WTC11 (cell line): Measurements from ENCODE around the gene RPUSD3. TPM values are rescaled to one million over a fixed set of nuclear protein-coding genes. Genes with fewer than 3 reads are reported as not detected.

Source experiments
- ATAC-seq: fragments of 200-7000 bp; cut with Tn5 transposase; 2 replicates; pipeline ENCODE4 v1.10.0; 2021; ENCODE audit warnings: mild to moderate bottlenecking, moderate library complexity
- CTCF ChIA-PET: fragments of 300-600 bp; sonication (Branson Sonifier 250); formaldehyde crosslinking; loops from one replicate; lab custom pipeline; 2021; ENCODE audit warnings: antibody characterized with exemption; lab: Charles Lee
- POLR2A ChIA-PET: fragments of 350-600 bp; sonication (Branson Sonifier 250); formaldehyde crosslinking; loops from one replicate; lab custom pipeline; 2021; ENCODE audit warnings: antibody characterized with exemption; lab: Charles Lee
- DNase-seq: peaks from one replicate; pipeline ENCODE4 v3.0.0; 2021; ENCODE audit warnings: low spot score
- H3K27ac Mint-ChIP-seq: 2 replicates; pipeline ENCODE4 v1.8.0; 2021; ENCODE audit warnings: mixed read lengths
- H3K27me3 Mint-ChIP-seq: 2 replicates; pipeline ENCODE4 v1.8.0; 2021; ENCODE audit warnings: low read depth, mild to moderate bottlenecking, moderate library complexity, mixed read lengths
- H3K36me3 Mint-ChIP-seq: 2 replicates; pipeline ENCODE4 v1.8.0; 2021; ENCODE audit warnings: mixed read lengths
- H3K4me1 Mint-ChIP-seq: 2 replicates; pipeline ENCODE4 v1.8.0; 2022; ENCODE audit warnings: mixed read lengths
- H3K4me3 Mint-ChIP-seq: 2 replicates; pipeline ENCODE4 v1.8.0; 2021; ENCODE audit warnings: mild to moderate bottlenecking, moderate library complexity, mixed read lengths
- H3K9me3 Mint-ChIP-seq: 2 replicates; pipeline ENCODE4 v1.8.0; 2021; ENCODE audit warnings: mixed read lengths
- ARID4B ChIP-seq: sonication (generic); formaldehyde crosslinking; IDR thresholded peaks from 2 replicates; pipeline ENCODE4 v1.8.0; 2023; ENCODE audit warnings: missing genetic modification reagents, mild to moderate bottlenecking, borderline replicate concordance
- ATF1 ChIP-seq: sonication (generic); formaldehyde crosslinking; IDR thresholded peaks from 2 replicates; pipeline ENCODE4 v1.8.1; 2023; ENCODE audit warnings: mild to moderate bottlenecking, moderate library complexity, missing genetic modification reagents
- ATF2 ChIP-seq: sonication (generic); formaldehyde crosslinking; IDR thresholded peaks from 2 replicates; pipeline ENCODE4 v1.8.1; 2022; ENCODE audit warnings: low read depth, missing genetic modification reagents, borderline replicate concordance
- ATF3 ChIP-seq: sonication (generic); formaldehyde crosslinking; conservative IDR thresholded peaks from 2 replicates; pipeline ENCODE4 v1.8.1; 2022; ENCODE audit warnings: mild to moderate bottlenecking, missing genetic modification reagents
- E2F1 ChIP-seq: sonication (generic); formaldehyde crosslinking; IDR thresholded peaks from 2 replicates; pipeline ENCODE4 v1.8.0; 2022; ENCODE audit warnings: mild to moderate bottlenecking, missing genetic modification reagents
- EMX1 ChIP-seq: fragments of 250-450 bp; sonication (Bioruptor Pico); IDR thresholded peaks from 2 replicates; pipeline ENCODE4 v1.8.0; 2021; ENCODE audit warnings: mild to moderate bottlenecking
- ESRRA ChIP-seq: sonication (generic); formaldehyde crosslinking; IDR thresholded peaks from 2 replicates; pipeline ENCODE4 v1.8.1; 2022; ENCODE audit warnings: mild to moderate bottlenecking, missing genetic modification reagents, borderline replicate concordance
- JAZF1 ChIP-seq: fragments of 250-450 bp; sonication (Bioruptor Pico); IDR thresholded peaks from 2 replicates; pipeline ENCODE4 v1.9.0; 2021; ENCODE audit warnings: moderate library complexity, mild to moderate bottlenecking, inconsistent platforms
- ZNF532 ChIP-seq: fragments of 250-450 bp; sonication (Bioruptor Pico); IDR thresholded peaks from 2 replicates; pipeline ENCODE4 v1.9.0; 2021; ENCODE audit warnings: mild to moderate bottlenecking, borderline replicate concordance
- total RNA-seq: library from RNA; stranded (reverse); gene quantifications from 3 replicates; pipeline ENCODE4 v1.2.3, GENCODE V29; 2021
- TF ChIP-seq, protein P1 (sequence below): sonication (generic); formaldehyde crosslinking; IDR thresholded peaks from 2 replicates; pipeline ENCODE4 v1.8.0; 2022; ENCODE audit warnings: mild to moderate bottlenecking, missing genetic modification reagents
- TF ChIP-seq, protein P2 (sequence below): fragments of 250-450 bp; sonication (Bioruptor Pico); IDR thresholded peaks from 2 replicates; pipeline ENCODE4 v1.9.0; 2021; ENCODE audit warnings: mild to moderate bottlenecking
- TF ChIP-seq, protein P3 (sequence below): sonication (generic); formaldehyde crosslinking; IDR thresholded peaks from 2 replicates; pipeline ENCODE4 v1.8.0; 2022; ENCODE audit warnings: mild to moderate bottlenecking, missing genetic modification reagents
- TF ChIP-seq, protein P4 (sequence below): sonication (generic); formaldehyde crosslinking; IDR thresholded peaks from 2 replicates; pipeline ENCODE4 v1.8.0; 2023; ENCODE audit warnings: missing genetic modification reagents

The RPUSD3 gene
- total RNA-seq, 1 experiment from 2014 or later: 95.5 TPM

DNA sequence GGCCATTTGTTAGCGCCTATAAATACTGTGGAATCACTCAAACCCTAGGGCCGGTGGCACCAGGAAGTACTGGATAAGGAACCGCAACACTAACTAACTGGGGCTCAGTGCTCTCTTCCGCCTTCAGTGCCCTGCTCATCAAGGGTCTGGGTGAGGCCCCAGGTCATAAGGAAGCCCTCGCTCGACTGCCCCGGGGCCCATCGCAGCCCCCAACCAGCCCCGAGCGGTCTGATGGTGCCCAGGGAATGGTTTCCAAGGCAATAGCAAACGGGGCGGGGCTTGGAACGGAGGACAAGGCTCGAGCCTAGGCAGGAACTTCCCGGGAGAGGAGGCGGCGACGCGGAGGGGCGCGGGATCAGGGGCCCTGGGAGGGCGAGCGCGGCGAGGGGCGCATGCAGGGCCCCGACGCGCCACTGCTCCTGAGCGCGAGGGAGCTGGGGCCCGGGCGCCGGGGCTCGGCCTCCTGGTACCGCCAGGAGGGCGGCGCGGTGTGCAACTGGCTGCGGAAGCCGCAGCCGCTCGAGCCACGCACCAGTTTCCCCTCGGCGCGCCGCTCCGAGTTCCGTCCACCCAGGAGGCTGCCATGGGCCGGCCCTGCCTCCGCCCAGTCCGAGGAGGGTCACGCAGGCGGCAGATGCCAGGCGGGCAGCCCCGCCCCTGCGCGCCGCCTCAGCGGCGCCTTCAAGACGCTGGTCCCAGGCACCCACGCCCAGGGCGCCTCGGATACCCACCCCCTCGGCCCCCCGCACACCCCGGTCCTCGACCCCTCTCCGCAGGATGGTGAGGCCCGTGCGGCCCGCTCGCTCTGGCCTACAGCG, 34.0 kb downstream of the RPUSD3 start, which contains the start of gene TTLL3 (continued):
- TF ChIP-seq ZNF532 (CRISPR knock-in tag) (peak; percentile 52; the same call in 1 of the 2 replicates), EMX1 (CRISPR knock-in tag) (0 out of 2 replicates have a peak, but pooled peaks have one; percentile 68), ARID4B (CRISPR knock-in tag) (0 out of 2 replicates have a peak, but pooled peaks have one; percentile 51), JAZF1 (CRISPR knock-in tag) (no peak)
- TF ChIP-seq, protein P1, sequence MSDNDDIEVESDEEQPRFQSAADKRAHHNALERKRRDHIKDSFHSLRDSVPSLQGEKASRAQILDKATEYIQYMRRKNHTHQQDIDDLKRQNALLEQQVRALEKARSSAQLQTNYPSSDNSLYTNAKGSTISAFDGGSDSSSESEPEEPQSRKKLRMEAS (CRISPR knock-in tag): peak; percentile 51; the same call in 1 of the 2 replicates

- CTCF ChIA-PET: interaction anchor here (1.0 to 2.1 kb wide), 6 partner anchors 16 to 137 kb away, joined by 3 to 13 read pairs (median 4); partner anchors contain the start of genes ARPC4 and CRELD1
- Mint-ChIP-seq H3K9me3 (no peaks in the 10 kb centered on the region), H3K4me1 (peaks cover 23% of the 10 kb centered on the region), H3K4me3 (peak overlapping the region; percentile 71), H3K27ac (peak overlapping the region; percentile 85), H3K36me3 (peaks cover 10% of the 10 kb centered on the region), H3K27me3 (peaks cover 17% of the 10 kb centered on the region)
- DNase-seq (no peak), ATAC-seq (peak; percentile 2; the same call in 1 of the 2 replicates)
- POLR2A ChIA-PET: no interaction called here
- no peak for TF ChIP-seq ATF3 (CRISPR knock-in tag)
- TF ChIP-seq, protein P2, sequence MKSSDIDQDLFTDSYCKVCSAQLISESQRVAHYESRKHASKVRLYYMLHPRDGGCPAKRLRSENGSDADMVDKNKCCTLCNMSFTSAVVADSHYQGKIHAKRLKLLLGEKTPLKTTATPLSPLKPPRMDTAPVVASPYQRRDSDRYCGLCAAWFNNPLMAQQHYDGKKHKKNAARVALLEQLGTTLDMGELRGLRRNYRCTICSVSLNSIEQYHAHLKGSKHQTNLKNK (CRISPR knock-in tag): no peak
- TF ChIP-seq E2F1 (CRISPR knock-in tag): no peak
- no peak for TF ChIP-seq ESRRA (CRISPR knock-in tag)
- TF ChIP-seq JAZF1 (CRISPR knock-in tag): no peak
- TF ChIP-seq, protein P3, sequence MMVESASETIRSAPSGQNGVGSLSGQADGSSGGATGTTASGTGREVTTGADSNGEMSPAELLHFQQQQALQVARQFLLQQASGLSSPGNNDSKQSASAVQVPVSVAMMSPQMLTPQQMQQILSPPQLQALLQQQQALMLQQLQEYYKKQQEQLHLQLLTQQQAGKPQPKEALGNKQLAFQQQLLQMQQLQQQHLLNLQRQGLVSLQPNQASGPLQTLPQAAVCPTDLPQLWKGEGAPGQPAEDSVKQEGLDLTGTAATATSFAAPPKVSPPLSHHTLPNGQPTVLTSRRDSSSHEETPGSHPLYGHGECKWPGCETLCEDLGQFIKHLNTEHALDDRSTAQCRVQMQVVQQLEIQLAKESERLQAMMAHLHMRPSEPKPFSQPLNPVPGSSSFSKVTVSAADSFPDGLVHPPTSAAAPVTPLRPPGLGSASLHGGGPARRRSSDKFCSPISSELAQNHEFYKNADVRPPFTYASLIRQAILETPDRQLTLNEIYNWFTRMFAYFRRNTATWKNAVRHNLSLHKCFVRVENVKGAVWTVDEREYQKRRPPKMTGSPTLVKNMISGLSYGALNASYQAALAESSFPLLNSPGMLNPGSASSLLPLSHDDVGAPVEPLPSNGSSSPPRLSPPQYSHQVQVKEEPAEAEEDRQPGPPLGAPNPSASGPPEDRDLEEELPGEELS: no peak
- TF ChIP-seq ATF1 (CRISPR knock-in tag): no peak
- TF ChIP-seq, protein P4, sequence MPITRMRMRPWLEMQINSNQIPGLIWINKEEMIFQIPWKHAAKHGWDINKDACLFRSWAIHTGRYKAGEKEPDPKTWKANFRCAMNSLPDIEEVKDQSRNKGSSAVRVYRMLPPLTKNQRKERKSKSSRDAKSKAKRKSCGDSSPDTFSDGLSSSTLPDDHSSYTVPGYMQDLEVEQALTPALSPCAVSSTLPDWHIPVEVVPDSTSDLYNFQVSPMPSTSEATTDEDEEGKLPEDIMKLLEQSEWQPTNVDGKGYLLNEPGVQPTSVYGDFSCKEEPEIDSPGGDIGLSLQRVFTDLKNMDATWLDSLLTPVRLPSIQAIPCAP (CRISPR knock-in tag): no peak
- no peak for TF ChIP-seq ATF2 (CRISPR knock-in tag)
Observed at GRCh38 chr3:9809239-9809614, 34.6 kb downstream of the RPUSD3 start.
